A204.1 (cell line): ENCODE results near the gene CHST15.
"Not testable (repeated sequence)": the region's sequence is repeated elsewhere in the genome, so short reads cannot be mapped to it uniquely, and the experiment has no call there.

Experiments used
- FAIRE-seq: peaks from 2 replicates; lab custom pipeline; 2012; peaks lifted over from hg19 to GRCh38; lab: Jason Lieb, UNC

Gene CHST15

GRCh38 chr10:124043310-124044142 is 49.9 kb downstream of the CHST15 start:
- FAIRE-seq, result no peak

- FAIRE-seq, result no peak
Measured at GRCh38 chr10:124042656-124043309, 50.6 kb downstream of the CHST15 start.

GRCh38 chr10:124041675-124042445 is 51.5 kb downstream of the CHST15 start:
- FAIRE-seq, result no peak

GRCh38 chr10:124040451-124041188 is 52.8 kb downstream of the CHST15 start:
- FAIRE-seq, result no peak

GRCh38 chr10:124039483-124040013 is 53.9 kb downstream of the CHST15 start:
- no peak for FAIRE-seq

GRCh38 chr10:124037784-124038183 is 55.6 kb downstream of the CHST15 start:
- no peak for FAIRE-seq

- FAIRE-seq, result no peak
Measured at GRCh38 chr10:124037286-124037685, 56.1 kb downstream of the CHST15 start.

- FAIRE-seq, result no peak
Measured at GRCh38 chr10:124036746-124037145, 56.7 kb downstream of the CHST15 start.

- no peak for FAIRE-seq
Measured at GRCh38 chr10:124035928-124036558, 57.4 kb downstream of the CHST15 start.

- no peak for FAIRE-seq
Measured at GRCh38 chr10:124035306-124035927, 58.0 kb downstream of the CHST15 start.

- FAIRE-seq, result not testable (repeated sequence)
Measured at GRCh38 chr10:124034576-124035305, 58.7 kb downstream of the CHST15 start.

GRCh38 chr10:124033887-124034218 is 59.5 kb downstream of the CHST15 start:
- no peak for FAIRE-seq

- no peak for FAIRE-seq
Measured at GRCh38 chr10:124032971-124033886, 60.2 kb downstream of the CHST15 start.

GRCh38 chr10:124032087-124032935 is 61.1 kb downstream of the CHST15 start:
- no peak for FAIRE-seq

- no peak for FAIRE-seq
Measured at GRCh38 chr10:124030492-124031110, 62.8 kb downstream of the CHST15 start.

GRCh38 chr10:124030061-124030460 is 63.3 kb downstream of the CHST15 start:
- FAIRE-seq, result no peak

- FAIRE-seq, result no peak
Measured at GRCh38 chr10:124029559-124029958, 63.8 kb downstream of the CHST15 start.
